SW 1271 (cell line): ENCODE results near the gene SH3GL1.

Experiments
- DNase-seq, 2 experiments: peaks; one replicate each; lab custom pipeline; 2025; lab: John Stamatoyannopoulos, UW

The SH3GL1 gene, protein sequence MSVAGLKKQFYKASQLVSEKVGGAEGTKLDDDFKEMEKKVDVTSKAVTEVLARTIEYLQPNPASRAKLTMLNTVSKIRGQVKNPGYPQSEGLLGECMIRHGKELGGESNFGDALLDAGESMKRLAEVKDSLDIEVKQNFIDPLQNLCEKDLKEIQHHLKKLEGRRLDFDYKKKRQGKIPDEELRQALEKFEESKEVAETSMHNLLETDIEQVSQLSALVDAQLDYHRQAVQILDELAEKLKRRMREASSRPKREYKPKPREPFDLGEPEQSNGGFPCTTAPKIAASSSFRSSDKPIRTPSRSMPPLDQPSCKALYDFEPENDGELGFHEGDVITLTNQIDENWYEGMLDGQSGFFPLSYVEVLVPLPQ

DNA sequence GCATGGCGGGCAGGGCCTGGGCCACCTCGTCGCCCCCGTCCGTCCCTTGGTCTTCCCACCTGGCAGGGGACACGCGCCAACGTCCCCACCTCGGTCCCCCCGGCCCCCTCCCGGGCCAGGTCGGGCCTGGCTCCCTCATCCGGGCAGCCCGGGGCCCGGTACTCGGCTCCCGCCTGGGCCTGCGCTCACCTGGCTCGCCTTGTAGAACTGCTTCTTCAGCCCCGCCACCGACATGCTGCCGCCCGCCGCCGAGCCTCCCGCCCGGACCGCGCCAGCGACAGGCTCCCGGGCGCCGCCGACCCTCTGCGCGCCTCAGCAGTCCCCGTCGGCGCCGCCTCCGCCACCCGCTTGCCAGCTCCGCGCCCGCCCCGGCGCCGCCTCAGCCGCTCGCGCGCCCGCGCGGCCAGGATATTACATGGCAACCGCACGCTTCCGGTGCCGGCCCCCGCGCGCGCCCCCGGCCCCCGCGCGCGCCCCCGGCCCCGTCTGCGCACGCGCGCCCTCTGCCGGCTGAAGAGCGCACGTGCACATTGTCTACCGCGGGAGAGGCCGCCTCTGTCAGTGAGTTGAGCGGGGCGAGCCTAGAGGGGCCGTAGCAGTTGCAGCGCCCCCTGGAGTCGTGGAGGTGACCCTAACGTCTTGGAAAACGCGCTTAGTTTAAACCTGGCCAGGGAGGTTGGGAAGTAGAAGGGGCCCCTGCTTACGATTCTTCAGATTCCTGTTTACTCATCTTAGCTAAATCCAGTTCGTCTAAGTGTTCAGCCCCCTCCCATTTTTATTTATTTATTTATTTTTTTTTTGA lies at the start of gene SH3GL1:
SH3GL1 (minus strand) TSS at position 413 of the 802 bp plus-strand sequence; CDS start at position 234, 179 bp downstream.
- DNase-seq = peak; percentile 74 to 92

DNA sequence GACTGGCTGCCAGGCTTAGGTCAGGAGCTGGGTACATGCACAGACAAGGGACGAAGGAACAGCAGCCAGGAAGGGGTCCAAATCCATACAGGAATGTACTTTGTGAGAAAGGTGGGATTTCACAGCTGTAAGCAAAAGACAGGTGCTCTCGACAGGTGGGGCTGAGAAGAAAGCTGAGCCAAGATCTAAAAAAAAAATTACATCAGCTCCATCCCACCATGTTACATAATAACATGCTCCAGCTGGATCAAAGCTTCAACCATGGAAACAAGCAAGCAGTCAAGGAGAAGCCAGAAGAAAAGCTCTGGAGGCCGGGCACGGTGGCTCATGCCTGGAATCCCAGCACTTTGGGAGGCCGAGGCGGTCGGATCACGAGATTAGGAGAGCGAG lies 49.3 kb upstream of the SH3GL1 start:
- no peak for DNase-seq

DNA sequence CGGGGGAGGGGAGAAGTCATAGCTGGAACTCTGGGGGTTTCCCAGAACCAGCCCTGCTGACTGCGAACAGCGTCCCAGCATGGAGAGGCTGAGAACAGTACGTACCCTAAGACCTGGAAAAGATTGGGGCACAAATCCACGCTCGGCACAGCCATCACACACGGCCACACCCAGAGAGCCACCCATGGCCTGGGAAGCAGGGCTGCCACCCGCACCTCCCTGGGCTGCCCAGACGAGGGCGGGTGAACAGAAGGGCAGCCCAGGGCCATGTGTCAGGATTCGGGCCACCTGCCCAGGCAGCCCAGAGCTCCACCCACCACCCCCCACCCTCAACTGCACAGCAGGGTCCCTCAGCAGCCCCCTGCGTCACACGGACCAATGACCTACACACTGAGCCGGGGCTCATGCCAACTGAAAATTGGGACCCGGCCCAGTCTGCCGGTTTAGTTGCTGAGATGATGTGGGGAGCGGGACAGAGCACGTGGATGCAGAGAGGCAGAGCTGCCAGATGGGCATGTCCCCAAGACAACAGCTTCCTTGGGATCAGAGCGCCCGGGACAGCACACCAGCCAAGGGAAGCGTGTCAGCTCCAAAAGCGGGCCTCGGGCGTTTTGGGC lies 48.8 kb upstream of the SH3GL1 start:
- no peak for DNase-seq

DNA sequence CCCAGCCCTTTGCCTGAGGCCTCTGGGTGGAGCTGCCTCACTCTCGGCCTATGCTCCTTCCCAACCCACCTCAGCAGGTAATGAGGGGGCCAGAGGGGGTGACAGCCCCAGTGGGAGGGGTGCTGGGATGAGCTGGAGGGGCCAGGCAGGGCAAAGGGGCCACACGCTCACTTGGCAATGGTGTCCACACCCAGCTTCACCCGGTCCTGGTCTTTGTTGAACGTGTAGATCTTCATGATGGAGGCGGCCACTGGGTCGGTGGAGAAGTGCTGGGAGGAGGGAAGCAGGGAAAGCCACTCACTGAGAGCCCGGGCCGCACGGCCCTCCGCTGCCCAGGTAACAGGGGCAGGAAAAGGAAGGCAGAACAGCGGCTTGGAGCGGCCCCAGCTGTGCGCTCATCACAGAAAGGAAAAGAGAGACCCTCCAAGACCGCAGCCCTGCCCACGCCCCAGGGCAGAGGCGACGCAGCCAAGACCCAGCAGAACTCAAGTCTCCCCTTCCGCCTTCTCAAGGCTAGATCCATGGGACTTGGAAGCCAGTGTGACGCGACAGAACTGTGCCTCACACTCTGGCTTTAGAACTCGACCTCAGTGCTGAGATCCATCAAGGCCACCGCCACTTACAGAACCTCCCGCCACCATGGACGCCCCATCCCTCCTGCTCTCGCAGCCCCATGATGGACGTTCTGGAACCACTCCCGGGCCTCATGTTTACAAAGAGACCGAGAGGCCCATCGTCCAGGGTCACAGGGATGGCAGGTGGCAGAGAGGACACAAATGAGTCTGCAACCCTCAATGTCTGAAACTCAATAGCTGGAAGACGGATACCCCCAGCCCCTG lies 48.0 kb upstream of the SH3GL1 start:
- no peak for DNase-seq

DNA sequence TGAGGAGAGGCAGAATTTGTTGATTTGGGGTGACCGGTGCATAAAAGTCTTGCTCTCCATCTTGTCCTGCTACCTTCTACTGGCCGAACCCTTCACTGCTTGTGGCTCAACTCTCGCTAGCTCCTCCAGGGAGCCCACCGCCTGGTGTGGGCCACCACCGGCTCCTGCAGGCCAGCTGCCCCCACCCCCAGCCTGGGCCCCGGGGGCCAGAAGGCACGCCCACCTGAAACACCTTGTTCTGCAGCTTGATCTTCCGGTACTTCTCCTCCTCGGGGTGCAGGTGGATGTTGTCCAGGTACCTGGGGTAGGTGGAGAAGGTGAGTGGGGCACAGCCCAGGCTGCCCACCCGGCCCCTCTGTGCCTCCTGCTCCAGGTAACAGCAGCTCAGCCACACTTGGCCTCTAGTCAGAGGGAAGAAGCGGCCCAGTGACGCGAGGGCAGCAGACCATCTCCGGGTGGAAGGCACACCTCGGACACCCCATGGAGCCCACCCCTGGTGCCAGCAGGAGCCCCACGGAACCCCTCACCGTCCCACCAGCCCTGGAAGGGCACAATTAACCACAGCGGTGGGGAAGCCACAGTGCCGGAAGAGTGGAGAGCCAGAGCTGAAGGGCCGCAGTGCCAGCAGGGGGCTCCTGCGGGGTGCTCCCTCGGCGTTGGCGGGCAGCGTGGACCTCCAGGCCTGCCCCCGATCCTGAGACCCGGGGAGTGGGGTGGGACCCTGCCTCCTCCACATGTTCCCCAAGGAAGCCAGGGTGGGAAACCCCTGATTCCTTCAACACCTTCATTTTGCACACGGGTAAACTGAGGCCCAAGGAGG lies 47.2 kb upstream of the SH3GL1 start:
- no peak for DNase-seq

DNA sequence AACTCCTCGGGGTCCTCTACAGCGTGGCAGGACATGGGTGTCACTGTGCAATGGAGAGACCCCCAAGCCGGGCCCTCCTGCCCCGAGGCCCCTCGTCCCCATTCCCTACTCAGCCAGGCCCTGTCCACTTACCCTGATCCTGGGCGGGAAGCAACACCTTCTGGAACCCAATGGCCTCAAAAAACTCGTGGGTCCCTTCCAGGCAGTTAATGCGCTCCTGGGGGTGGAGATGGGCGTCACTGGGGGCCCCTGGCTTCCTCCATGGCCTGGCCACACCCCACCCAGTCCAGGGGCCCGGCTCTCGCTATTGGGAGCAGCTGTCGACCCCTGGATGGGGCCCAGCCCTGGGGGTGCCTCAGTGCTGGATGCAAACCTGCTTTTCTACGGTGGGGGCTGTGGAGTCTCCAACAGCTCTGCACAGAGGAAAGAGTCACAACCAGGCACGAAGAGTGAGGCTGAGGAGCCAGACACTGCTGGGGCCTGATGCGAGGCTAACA lies 46.4 kb upstream of the SH3GL1 start:
- DNase-seq = no peak

DNA sequence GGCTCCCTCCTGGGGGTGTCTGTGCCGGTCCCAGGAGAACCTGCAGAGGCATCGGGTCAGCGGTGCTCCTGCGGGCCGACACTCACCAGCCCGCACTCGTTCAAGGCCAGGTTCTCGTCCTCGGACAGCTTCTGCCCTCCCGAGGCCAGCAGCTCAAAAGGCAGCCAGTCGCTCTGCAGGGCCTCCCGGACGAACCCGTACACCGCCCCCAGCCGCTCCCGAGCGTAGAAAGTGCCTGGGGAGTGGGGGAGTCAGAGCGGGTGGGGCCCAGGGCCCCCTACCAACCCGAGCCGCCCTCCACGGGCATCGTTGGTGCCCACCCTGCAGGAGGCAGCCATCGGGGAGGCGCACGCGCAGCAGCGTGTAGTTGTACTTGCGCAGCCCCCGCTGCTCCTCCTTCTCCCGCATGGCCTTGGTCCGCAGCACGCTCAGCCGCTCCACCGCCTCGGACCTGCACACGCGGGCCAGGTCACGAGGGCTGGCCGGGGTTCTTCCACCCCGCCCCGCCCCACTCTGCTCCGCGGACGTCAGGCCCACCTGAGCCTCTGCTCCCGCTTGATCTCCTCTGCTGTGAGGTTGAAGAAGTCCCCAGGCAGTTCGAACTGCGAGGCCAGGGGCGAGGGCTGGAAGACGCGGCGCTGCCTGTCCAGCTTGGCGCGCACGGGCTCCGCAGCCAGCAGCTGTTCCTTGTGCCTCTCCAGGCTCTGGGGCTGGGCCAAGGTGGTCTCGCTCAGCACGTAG lies 45.8 kb upstream of the SH3GL1 start:
- no peak for DNase-seq

DNA sequence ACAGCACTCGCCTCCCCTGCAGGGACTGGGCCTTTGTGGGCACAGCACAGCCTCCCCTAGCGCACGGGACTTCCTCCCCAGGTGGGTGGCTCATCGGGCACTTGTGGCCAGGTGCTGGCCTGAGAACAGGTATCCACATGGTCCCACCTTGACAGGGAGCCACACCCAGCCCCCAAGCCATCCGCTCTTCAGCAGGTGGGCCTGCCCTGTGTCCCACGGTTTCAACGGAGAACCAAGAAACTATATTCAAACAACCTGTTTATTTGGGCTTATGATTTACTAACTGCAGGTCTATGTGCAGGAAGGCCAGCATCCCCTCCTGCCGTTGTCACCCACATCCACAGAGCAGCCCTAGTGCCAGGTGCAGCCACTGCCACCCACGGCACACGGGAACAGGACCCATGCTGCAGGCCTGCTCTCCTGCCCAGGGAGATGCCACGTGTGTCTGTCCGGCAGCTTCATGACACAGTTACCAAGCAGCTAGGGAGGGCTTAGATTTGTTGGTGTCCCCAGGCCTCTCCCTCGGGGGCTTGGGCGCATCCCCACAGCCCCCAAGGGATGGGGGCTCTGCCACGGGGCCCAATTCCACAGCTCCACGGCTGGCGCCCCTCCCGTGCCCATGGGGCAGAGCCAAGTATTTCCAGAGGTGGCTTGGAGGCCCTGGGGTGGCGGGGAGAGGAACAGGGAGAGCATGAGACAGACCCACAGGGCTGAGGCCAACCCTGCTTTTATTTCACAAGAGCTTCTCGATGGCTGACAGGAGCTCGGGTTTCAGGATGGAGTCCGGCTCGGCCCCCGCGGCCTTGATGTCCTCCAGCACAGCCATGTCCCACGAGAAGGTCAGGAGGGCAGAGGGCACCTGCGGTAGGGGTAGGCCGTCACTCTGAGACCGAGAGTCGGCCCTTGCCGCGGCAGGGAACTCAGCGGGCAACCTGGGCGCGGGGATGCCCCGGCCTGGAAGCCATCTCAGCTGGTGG lies 44.7 kb upstream of the SH3GL1 start:
- DNase-seq = no peak

DNA sequence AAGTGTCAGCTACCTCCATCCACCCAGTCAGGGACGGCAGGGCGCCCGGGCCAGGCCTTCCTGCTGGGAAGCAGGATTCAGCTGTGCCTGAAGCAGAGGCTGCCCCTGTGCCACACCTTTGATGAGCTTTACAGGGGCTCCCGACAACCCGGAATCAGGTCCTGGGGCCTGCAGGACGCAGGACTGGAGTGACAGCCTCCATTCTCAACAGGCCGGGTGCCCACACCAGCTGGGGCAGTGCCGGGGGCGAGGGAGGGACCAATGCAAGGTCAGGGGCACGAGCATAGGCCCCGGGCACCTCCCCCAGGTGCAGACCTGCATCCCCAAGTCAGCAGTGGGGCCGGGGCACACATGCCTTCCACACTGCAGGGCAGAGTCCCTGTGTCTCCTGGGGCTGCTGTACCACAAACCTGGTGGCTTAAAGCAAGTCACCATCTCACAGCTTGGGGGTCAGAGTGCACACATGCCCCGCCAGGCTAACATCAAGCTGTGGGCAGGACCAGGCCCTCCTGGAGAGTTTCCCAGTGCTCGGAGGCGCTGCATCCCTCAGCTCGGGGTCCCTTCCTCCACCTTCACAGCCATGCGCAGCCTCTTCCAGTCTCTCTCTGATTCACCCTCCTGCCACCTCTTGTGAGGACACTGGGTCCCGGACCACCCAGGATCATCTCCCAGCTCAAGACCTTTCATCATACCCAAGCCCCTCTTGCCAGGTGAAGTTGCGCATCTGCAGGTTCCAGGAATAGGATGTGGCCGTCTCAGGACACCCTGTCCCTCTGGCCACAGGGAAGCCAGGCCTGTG lies 43.8 kb upstream of the SH3GL1 start:
- DNase-seq = no peak

DNA sequence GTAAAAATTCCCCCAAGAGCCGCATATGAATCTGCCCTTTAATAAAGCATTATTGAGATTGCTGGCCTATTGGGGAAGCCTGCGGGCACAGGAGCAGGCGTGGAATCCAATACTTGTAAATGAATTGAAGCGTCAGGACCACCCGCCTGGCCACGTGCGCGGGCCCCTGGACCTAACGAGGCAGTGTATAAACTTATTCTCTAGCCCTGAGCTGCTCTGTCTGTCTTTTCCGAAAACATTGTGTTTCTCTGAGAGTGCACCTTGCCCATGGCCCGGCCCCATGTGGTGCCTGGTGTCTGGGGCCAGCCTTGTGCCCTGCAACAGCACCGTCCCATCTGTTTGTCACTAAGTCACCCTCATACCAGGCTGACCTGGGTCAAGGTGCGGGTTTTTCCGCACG lies 42.8 kb upstream of the SH3GL1 start:
- DNase-seq = no peak

DNA sequence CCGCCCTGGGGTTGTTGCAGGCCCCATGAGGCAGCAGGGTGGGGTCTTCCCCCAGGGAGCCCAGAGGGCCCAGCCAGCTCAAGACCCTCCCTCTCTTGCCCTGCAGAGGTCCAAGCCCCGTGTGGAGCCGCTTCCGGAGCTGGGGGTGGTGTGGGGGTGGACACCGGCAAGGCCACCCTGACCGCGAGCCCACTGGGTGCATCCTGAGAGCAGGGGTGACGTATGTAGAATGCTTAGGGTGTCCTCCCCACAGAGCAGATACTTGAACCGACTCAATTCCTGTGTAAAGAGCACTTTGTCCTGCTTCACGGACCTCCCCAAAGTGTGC lies 42.4 kb upstream of the SH3GL1 start:
- DNase-seq = no peak

DNA sequence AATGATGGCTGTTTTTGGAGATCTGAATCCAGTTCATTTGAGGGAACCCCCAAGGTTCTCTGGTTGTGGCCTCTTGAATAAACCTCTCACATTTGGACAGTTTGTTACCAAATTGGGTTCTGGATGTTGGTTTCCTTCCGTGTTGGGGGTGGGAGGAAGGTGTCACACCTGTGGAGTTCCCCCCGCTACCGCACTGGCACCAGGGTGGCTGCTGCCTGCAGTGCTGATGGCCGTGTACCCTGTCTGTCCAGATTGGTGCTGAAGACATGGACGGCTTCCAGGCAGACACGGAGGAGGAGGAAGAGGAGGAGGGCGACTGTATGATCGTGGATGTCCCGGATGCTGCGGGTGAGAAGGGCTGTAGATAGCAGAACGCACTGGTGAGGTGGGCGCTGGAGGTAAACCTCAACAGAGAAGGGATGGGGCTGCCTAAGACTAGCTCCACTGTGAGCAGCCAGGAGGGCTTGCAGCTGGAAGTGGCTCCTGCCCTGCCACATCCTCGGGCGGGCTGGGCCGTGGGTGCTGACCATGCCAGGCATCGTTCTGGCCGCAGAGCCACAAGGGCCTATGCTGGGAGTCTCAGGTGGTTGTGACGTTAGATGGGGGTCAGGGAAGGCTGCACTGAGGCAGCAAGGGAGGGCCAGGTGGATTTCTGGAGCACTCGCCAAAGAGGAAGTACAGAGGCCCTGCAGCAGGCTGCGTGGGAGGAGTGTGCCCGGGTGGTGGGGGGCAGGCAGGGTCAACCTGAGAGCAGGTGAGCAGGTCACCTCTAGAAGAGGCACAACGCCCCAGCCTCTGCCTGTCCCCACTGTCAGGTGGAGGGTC lies 41.9 kb upstream of the SH3GL1 start:
- DNase-seq = no peak

DNA sequence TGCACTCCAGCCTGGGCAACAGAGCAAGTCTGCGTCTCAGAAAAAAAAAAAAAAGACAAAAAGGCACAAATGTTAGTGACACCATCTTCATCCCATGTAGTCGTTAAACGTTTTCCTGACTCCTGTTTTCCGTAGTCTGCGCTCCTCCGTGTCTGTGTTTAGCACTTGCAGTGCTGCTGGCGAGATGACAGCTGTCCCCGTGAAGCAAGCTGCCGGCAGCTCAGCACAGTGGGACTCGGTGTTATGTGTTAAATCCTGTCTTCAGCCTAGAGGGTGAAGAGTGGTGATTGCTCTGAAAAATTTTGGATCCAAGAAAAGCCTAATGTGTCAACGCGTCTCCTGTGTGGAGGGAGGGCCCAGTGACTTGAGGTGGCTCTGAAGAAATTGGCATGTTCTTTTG lies 38.9 kb upstream of the SH3GL1 start:
- DNase-seq = no peak

DNA sequence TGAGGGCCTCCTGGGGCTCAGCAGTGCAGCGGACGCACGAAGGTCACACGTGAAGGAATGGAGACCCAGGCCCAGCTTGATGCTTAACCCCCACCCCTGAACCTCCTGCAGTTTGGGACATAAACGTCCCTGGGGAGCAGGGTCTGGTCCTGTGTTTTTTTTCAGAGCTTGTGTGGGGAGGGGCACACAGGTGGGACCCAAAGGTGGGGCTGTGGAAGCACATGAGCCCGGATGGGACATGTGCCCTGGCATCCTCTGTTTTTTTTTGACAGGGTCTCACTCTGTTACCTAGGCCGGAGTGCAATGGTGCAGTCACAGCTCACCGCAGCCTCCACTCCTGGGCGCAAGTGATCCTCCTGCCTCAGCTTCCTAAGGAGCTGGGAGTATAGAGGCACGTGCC lies 36.8 kb upstream of the SH3GL1 start:
- no peak for DNase-seq

DNA sequence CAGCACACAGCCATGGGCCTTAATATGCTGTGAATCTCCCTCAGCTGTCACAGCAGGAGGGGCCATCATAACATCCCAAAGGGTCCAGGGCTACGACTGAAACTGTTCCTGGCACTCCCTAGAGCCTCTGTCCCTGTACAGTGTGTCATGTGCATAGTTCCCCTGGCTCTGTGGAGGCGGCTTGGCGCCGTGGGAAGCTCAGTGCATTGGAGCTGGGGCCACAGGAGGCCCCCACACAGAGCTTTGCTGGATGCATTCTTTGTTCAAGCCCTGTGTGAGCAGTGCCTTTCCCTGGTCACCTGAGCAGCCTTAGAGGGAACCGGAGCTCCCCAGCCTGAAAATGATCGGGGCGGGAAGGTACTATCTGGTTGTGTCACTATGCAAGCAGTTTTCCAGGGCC lies 35.9 kb upstream of the SH3GL1 start:
- no peak for DNase-seq

DNA sequence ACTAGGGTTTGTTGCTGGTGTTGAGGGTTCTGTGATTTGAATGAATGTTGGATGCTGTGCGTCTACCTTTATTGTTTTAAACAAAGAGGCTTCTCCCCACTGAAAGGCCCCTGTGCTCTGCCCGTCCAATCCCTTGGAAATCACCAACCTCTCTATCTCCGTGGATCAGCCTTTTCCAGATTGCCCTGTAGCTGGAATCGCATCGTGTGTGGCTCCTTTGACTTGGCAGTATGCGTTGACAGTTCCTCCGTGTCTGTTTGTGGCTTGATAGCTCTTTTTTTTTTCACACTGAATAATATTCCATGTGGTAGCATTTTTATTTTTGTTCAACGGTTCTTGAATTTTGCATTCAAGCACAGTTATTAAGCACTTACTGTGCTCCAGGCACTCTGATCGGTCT lies 34.0 kb upstream of the SH3GL1 start:
- DNase-seq = no peak

DNA sequence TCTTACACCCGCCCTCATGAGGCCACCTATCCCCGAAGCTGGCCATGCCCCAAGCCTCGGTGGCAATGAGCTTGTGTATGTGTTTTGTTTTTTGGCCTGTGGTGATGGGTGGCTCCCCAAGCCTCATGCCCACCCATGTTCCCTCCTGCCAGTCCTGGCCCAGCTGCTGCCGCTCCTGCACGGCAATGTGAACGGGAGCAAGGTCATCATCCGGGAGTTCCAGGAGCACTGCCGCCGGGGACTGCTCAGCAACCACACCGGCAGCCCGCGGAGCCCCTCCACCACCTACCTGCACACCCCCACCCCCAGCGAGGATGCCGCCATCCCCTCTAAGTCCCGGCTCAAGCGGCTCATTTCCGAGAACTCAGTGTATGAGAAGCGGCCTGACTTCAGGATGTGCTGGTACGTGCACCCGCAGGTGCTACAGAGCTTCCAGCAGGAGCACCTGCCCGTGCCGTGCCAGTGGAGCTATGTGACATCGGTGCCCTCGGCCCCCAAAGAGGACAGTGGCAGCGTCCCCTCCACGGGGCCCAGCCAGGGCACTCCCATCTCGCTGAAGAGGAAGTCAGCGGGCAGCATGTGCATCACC lies 32.7 kb upstream of the SH3GL1 start:
- DNase-seq = no peak
